Loucy (cell line): ENCODE measurements around the gene CUL2.

Experiments used
- CTCF ChIP-seq: fragments of 200-600 bp; sonication (generic); conservative IDR thresholded peaks from 2 replicates; pipeline ENCODE4 v1.5.1; 2014; ENCODE audit warnings: mild to moderate bottlenecking, antibody characterized with exemption, low read length
- EZH2phosphoT487 ChIP-seq: fragments of 200-600 bp; IDR thresholded peaks from 2 replicates; pipeline ENCODE4 v1.6.1; 2018; ENCODE audit warnings: antibody characterized with exemption, mild to moderate bottlenecking, moderate library complexity, borderline replicate concordance

DNA sequence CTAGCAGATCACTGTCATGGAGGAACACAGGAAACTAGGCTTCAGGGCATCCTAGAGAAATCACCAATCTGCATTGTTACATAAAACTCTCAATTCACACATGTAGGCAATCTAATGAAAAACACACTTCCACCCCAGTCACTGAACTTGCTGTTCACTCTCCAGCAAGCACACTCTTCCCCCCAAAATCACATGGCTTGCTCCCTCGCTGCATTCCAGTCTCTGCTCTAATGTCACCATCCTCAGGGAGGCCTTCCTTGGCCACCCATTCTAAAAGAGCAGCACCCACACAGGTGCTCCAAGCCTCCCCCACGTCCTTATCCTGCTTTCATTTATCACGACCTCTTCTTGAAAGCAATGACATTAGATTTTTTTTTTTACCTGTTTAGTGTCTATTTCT, 19.6 kb downstream of the CUL2 start:
- TF ChIP-seq CTCF (no peak), EZH2phosphoT487 (no peak)
